Measurements from ENCODE around the gene ABCC4.
A peak's percentile ranks its signal among the peaks of the same experiment; 100 is the strongest.

ABCC4 gene

GRCh38 chr13:95128045-95128643, 173.1 kb downstream of the ABCC4 start:
- peak; percentile 85 for DNase-seq (ENCODE audit: low read depth)
- TF ChIP-seq CTCF (IDR thresholded peaks at IDR 0.05; ENCODE audit: control insufficient read depth, extremely low read depth, insufficient read depth) = no peak
- H3K4me3 ChIP-seq (ENCODE audit: low read depth, low read length) = no peak overlapping the region; the same call in 1 of the 2 replicates

DNA sequence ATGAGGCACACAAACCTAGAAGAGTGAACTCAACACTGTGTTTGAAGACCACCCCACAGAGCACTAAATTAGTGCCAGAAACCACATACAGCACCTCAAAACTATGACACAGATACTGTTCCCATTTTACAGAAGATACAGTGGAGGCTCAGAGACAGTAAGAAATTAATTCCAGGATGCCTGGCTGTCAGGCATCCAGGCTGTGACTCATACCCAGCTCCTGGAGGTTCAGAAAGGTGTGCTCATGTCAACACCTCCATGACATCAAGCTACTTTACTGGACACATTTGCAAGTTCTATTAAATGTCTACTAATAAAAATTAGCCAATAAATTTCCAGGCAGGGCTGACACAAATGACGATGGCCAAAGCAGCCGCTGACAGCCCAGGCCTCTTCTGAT, 176.3 kb downstream of the ABCC4 start:
- no peak for TF ChIP-seq CTCF (IDR thresholded peaks at IDR 0.05; ENCODE audit: control insufficient read depth, extremely low read depth, insufficient read depth)
- DNase-seq (ENCODE audit: low read depth) = peak; percentile 73
- no peak overlapping the region for H3K4me3 ChIP-seq (ENCODE audit: low read depth, low read length)

GRCh38 chr13:95123726-95124125, 177.5 kb downstream of the ABCC4 start:
- H3K4me3 ChIP-seq (ENCODE audit: low read depth, low read length) = no peak overlapping the region
- DNase-seq (ENCODE audit: low read depth) = no peak
- TF ChIP-seq CTCF (IDR thresholded peaks at IDR 0.05; ENCODE audit: control insufficient read depth, extremely low read depth, insufficient read depth) = no peak

DNA sequence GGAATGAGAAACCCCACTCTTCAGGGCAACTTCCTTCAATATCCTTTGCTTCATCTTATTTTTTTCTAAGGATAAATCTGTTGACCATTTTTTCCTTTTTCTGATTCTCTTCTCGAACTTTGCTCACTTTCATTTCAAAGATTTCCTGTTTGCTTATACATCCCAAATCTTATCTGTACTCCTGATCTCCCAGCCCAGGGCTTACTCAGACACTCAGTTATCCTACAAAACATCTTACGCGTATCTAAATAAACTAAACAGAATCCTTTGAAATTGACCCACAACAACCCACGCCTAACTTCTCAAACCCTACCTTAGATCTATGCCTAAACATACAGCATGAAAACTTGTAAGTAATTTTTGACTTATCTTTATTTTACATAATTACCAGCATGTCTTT, 179.2 kb downstream of the ABCC4 start:
- no peak overlapping the region for H3K4me3 ChIP-seq (ENCODE audit: low read depth, low read length)
- no peak for DNase-seq (ENCODE audit: low read depth)
- TF ChIP-seq CTCF (IDR thresholded peaks at IDR 0.05; ENCODE audit: control insufficient read depth, extremely low read depth, insufficient read depth) = no peak

DNA sequence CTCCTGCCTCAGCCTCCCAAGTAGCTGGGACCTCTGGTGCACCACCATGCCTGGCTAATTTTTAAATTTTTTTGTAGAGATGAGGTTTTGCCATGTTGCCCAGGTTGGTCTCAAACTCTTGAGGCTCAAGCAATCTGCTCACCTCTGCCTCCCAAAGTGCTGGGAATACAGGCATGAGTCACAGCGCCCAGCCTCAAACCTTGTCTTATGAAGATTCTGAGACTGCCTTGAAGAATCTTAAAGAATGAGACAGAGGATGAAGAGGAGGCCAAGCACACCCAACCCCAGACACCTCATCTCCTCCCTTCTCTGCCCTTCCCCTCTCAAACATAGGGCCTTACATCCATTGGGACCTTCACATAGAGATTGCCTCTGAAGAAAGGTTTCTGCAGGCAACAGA, 179.7 kb downstream of the ABCC4 start:
- no peak for TF ChIP-seq CTCF (IDR thresholded peaks at IDR 0.05; ENCODE audit: control insufficient read depth, extremely low read depth, insufficient read depth)
- DNase-seq (ENCODE audit: low read depth) = no peak
- no peak overlapping the region for H3K4me3 ChIP-seq (ENCODE audit: low read depth, low read length)

GRCh38 chr13:95120650-95121049, 180.6 kb downstream of the ABCC4 start:
- no peak for TF ChIP-seq CTCF (IDR thresholded peaks at IDR 0.05; ENCODE audit: control insufficient read depth, extremely low read depth, insufficient read depth)
- DNase-seq (ENCODE audit: low read depth) = no peak
- no peak overlapping the region for H3K4me3 ChIP-seq (ENCODE audit: low read depth, low read length)
